GM21381 (cell line): ENCODE results near the gene UQCRC1.

Experiments
- ATAC-seq: cut with Tn5 transposase; IDR thresholded peaks from one replicate; pipeline ENCODE4 v1.9.1; 2021; ENCODE audit warnings: mild to moderate bottlenecking, moderate library complexity; ENCODE audit not compliant: unreplicated experiment

The UQCRC1 gene

GRCh38 chr3:48575366-48575765 lies 34.1 kb downstream of the UQCRC1 start:
- ATAC-seq, result no peak

- ATAC-seq, result no peak
These were observed 35.4 kb downstream of the UQCRC1 start for GRCh38 chr3:48573973-48574585.

- ATAC-seq, result no peak
These were observed 36.9 kb downstream of the UQCRC1 start for GRCh38 chr3:48572517-48572916.

GRCh38 chr3:48571938-48572337 lies 37.5 kb downstream of the UQCRC1 start:
- ATAC-seq, result no peak

- ATAC-seq, result no peak
These were observed 39.5 kb downstream of the UQCRC1 start for GRCh38 chr3:48569808-48570450.

GRCh38 chr3:48569400-48569799 lies 40.0 kb downstream of the UQCRC1 start:
- no peak for ATAC-seq

- ATAC-seq, result no peak
These were observed 41.0 kb downstream of the UQCRC1 start for GRCh38 chr3:48568476-48568875.

- no peak for ATAC-seq
These were observed 41.9 kb downstream of the UQCRC1 start for GRCh38 chr3:48567500-48567899.

- no peak for ATAC-seq
These were observed 42.4 kb downstream of the UQCRC1 start for GRCh38 chr3:48567090-48567489.

- ATAC-seq, result no peak
These were observed 43.1 kb downstream of the UQCRC1 start for GRCh38 chr3:48566401-48566760.

GRCh38 chr3:48565591-48566400 lies 43.6 kb downstream of the UQCRC1 start:
- ATAC-seq, result no peak

- no peak for ATAC-seq
These were observed 44.3 kb downstream of the UQCRC1 start for GRCh38 chr3:48565186-48565585.

- ATAC-seq, result no peak
These were observed 44.8 kb downstream of the UQCRC1 start for GRCh38 chr3:48564667-48565066.

GRCh38 chr3:48564022-48564421 lies 45.4 kb downstream of the UQCRC1 start:
- ATAC-seq, result no peak

GRCh38 chr3:48563382-48563918 lies 46.0 kb downstream of the UQCRC1 start, which contains the start of gene UCN2:
Gene UCN2 (minus strand): TSS chr3:48563781. CDS start chr3:48563124, 657 bp downstream.
- no peak for ATAC-seq

- no peak for ATAC-seq
These were observed 46.9 kb downstream of the UQCRC1 start for GRCh38 chr3:48562367-48563095.

GRCh38 chr3:48561045-48561736 lies 48.3 kb downstream of the UQCRC1 start:
- no peak for ATAC-seq

GRCh38 chr3:48560648-48561018 lies 48.8 kb downstream of the UQCRC1 start:
- no peak for ATAC-seq

- no peak for ATAC-seq
These were observed 50.8 kb downstream of the UQCRC1 start for GRCh38 chr3:48558493-48559134.
